ENCODE measurements around the gene ZBTB16. TPM values are rescaled to one million over a fixed set of nuclear protein-coding genes. Genes with fewer than 3 reads are reported as not detected.

Gene ZBTB16
- total and polyA plus RNA-seq, 2 of the 13 experiments (the other 11 are each of a cell fraction or from before 2014, with no cell fraction given): not detected

DNA sequence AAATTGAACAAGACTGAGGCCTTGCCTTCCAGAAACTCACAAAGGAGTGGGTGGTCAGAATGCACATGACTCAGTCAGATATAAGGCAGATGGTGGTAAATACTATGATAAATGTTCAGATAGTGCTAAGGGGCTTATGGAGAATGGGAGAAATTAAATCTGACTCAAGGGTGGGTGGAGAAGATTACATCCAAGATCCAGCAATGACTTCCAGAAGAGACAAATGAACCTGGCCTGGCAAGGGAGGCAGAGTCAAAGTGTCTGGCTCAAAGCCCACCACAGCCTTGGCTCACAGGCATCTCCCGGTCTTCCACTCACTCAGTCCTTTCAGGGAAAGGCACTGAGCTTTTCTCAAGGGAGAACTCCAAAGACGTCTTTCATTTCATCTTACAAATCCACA, 6.1 kb upstream of the ZBTB16 start (continued):
- TF ChIP-seq, protein P1, sequence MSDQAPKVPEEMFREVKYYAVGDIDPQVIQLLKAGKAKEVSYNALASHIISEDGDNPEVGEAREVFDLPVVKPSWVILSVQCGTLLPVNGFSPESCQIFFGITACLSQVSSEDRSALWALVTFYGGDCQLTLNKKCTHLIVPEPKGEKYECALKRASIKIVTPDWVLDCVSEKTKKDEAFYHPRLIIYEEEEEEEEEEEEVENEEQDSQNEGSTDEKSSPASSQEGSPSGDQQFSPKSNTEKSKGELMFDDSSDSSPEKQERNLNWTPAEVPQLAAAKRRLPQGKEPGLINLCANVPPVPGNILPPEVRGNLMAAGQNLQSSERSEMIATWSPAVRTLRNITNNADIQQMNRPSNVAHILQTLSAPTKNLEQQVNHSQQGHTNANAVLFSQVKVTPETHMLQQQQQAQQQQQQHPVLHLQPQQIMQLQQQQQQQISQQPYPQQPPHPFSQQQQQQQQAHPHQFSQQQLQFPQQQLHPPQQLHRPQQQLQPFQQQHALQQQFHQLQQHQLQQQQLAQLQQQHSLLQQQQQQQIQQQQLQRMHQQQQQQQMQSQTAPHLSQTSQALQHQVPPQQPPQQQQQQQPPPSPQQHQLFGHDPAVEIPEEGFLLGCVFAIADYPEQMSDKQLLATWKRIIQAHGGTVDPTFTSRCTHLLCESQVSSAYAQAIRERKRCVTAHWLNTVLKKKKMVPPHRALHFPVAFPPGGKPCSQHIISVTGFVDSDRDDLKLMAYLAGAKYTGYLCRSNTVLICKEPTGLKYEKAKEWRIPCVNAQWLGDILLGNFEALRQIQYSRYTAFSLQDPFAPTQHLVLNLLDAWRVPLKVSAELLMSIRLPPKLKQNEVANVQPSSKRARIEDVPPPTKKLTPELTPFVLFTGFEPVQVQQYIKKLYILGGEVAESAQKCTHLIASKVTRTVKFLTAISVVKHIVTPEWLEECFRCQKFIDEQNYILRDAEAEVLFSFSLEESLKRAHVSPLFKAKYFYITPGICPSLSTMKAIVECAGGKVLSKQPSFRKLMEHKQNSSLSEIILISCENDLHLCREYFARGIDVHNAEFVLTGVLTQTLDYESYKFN (CRISPR knock-in tag; conservative IDR thresholded peaks at IDR 0.05): no peak
- TF ChIP-seq ZNF292 (CRISPR knock-in tag; IDR thresholded peaks at IDR 0.05; ENCODE audit: borderline replicate concordance, low read depth) (no peak), SIX1 (CRISPR knock-in tag; IDR thresholded peaks at IDR 0.05; ENCODE audit: borderline replicate concordance) (no peak), ZSCAN31 (CRISPR knock-in tag; IDR thresholded peaks at IDR 0.05; ENCODE audit: low read depth) (no peak), CBX5 (CRISPR knock-in tag; IDR thresholded peaks at IDR 0.05; ENCODE audit: borderline replicate concordance) (no peak)
- TF ChIP-seq, protein P2, sequence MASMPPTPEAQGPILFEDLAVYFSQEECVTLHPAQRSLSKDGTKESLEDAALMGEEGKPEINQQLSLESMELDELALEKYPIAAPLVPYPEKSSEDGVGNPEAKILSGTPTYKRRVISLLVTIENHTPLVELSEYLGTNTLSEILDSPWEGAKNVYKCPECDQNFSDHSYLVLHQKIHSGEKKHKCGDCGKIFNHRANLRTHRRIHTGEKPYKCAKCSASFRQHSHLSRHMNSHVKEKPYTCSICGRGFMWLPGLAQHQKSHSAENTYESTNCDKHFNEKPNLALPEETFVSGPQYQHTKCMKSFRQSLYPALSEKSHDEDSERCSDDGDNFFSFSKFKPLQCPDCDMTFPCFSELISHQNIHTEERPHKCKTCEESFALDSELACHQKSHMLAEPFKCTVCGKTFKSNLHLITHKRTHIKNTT (CRISPR knock-in tag; IDR thresholded peaks at IDR 0.05): no peak
- TF ChIP-seq, protein P3, sequence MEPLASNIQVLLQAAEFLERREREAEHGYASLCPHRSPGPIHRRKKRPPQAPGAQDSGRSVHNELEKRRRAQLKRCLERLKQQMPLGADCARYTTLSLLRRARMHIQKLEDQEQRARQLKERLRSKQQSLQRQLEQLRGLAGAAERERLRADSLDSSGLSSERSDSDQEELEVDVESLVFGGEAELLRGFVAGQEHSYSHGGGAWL (CRISPR knock-in tag; IDR thresholded peaks at IDR 0.05): no peak
- TF ChIP-seq, protein P4, sequence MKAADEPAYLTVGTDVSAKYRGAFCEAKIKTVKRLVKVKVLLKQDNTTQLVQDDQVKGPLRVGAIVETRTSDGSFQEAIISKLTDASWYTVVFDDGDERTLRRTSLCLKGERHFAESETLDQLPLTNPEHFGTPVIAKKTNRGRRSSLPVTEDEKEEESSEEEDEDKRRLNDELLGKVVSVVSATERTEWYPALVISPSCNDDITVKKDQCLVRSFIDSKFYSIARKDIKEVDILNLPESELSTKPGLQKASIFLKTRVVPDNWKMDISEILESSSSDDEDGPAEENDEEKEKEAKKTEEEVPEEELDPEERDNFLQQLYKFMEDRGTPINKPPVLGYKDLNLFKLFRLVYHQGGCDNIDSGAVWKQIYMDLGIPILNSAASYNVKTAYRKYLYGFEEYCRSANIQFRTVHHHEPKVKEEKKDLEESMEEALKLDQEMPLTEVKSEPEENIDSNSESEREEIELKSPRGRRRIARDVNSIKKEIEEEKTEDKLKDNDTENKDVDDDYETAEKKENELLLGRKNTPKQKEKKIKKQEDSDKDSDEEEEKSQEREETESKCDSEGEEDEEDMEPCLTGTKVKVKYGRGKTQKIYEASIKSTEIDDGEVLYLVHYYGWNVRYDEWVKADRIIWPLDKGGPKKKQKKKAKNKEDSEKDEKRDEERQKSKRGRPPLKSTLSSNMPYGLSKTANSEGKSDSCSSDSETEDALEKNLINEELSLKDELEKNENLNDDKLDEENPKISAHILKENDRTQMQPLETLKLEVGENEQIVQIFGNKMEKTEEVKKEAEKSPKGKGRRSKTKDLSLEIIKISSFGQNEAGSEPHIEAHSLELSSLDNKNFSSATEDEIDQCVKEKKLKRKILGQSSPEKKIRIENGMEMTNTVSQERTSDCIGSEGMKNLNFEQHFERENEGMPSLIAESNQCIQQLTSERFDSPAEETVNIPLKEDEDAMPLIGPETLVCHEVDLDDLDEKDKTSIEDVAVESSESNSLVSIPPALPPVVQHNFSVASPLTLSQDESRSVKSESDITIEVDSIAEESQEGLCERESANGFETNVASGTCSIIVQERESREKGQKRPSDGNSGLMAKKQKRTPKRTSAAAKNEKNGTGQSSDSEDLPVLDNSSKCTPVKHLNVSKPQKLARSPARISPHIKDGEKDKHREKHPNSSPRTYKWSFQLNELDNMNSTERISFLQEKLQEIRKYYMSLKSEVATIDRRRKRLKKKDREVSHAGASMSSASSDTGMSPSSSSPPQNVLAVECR (CRISPR knock-in tag; IDR thresholded peaks at IDR 0.05; ENCODE audit: borderline replicate concordance): no peak

Data from HepG2 (cell line).